Skeletal muscle satellite cell (primary cell): ENCODE results near the gene LYPD3.
A peak's percentile ranks its signal among the peaks of the same experiment; 100 is the strongest.
"Not testable (repeated sequence)": the region's sequence is repeated elsewhere in the genome, so short reads cannot be mapped to it uniquely, and the experiment has no call there.

Source experiments
- H3K27me3 ChIP-seq: 2 replicates; pipeline ENCODE4 v1.7.0; 2013; ENCODE audit warnings: low read length; ENCODE audit not compliant: control insufficient read depth, insufficient read depth
- H3K36me3 ChIP-seq: 2 replicates; pipeline ENCODE4 v1.7.0; 2013; ENCODE audit warnings: mild to moderate bottlenecking, control low read depth, low read length; ENCODE audit not compliant: insufficient read depth
- H3K4me1 ChIP-seq: 2 replicates; pipeline ENCODE4 v1.7.0; 2013; ENCODE audit warnings: low read length; ENCODE audit not compliant: control insufficient read depth, insufficient read depth
- H3K4me2 ChIP-seq: 2 replicates; pipeline ENCODE4 v1.7.0; 2013; ENCODE audit warnings: mild to moderate bottlenecking, low read length
- H3K4me3 ChIP-seq: 2 replicates; pipeline ENCODE4 v1.7.0; 2013; ENCODE audit warnings: low read length
- H3K9ac ChIP-seq: 2 replicates; pipeline ENCODE4 v1.7.0; 2013; ENCODE audit warnings: mild to moderate bottlenecking, low read depth, low read length, moderate library complexity
- H3K9me3 ChIP-seq: replicated peaks from 2 replicates; pipeline ENCODE4 v1.7.0; 2013; ENCODE audit warnings: mild to moderate bottlenecking, control low read depth, low read length

The LYPD3 gene

DNA sequence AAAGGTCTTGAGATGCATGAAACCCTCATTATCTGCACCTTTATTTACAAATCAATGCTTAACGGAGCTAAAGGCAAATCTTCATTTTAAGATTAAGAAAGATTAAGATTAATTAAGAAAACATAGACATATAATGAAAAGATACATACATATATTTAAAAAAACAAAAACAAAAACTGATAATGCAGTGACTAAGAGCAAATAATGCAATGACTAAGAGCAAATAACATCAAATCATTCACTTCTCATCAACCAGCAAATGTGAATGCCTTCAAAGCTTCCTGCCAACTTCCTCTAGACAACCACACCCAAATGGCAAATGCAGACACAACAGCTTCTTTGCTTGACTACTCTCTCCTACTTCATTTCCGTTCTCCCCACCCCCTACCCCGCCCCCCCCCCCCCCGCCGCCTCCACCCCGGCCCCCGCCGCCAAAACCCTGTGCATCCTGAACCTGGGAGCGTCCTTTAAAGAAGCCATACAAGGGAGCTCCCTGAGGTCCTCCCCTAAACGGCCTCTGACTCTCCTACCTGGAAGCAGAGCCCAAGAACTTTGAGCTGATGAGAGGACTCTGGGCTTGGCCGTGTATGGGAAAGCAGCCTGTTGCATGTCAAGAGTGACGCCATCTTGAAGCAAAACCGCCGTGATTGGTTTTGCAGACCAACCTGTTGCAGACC, 26.2 kb downstream of the LYPD3 start:
- Histone ChIP-seq H3K36me3 (no peaks in the 10 kb centered on the region), H3K4me3 (no peak overlapping the region), H3K27me3 (no peaks in the 10 kb centered on the region), H3K9ac (no peak overlapping the region), H3K4me2 (peak overlapping the region; percentile 49), H3K9me3 (no peaks in the 10 kb centered on the region), H3K4me1 (peaks cover 8% of the 10 kb centered on the region)

DNA sequence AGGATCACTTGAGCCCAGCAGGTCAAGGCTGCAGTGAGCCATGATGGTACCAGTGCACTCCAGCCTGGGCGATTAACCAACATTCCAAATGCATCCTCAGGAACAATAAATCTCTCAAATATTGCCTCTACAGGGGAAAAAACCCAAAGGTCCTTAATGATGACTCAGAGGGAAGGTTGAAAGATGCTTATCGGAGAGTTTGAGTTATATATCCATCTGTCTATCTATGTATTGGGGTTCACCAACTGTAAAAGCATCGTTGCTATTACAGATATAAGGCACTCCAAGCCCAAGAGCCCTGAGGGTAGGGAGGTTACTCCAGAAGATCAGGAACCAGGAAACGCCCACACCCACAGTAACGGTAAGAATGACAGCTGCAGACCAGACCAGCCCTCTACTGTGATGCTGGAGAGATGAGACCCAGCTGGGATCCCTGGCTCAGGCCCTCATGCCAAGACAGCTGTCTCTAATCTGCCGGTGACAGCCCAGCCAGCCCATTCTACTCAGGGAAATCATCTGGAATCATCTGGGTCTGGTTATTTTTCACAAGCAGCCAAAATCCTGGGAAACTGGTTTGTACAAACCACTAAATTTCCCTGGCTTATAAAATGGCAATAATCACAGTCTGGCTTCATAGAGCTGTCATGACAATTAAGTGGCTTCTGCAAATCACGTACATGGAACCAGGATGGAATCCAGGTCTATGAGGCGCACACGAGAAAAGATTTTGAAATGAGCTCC, 26.9 kb downstream of the LYPD3 start:
- Histone ChIP-seq H3K9ac (no peak overlapping the region), H3K4me3 (no peak overlapping the region), H3K4me1 (peaks cover 8% of the 10 kb centered on the region), H3K36me3 (no peaks in the 10 kb centered on the region), H3K9me3 (no peaks in the 10 kb centered on the region), H3K4me2 (peak overlapping the region; percentile 49), H3K27me3 (no peaks in the 10 kb centered on the region)

DNA sequence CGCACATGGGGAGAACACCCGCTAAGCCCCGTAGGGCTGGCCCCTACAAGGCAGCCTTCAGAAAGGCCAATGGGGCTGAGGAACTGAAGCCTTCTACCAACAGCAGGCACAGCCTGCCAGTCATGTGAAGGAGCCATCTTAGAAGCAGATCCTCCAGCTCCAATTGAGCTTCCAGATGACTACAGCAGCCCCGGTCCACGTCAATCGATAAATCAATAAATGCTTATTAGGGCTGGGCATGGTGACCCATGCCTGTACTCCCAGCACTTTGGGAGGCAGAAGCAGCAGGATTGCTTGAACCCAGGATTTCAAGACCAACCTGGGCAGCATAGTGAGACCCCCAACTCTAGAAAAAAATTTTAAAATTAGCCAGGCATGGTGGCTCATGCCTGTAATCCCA, 27.7 kb downstream of the LYPD3 start:
- no peak overlapping the region for H3K4me3 ChIP-seq
- H3K9me3 ChIP-seq = no peaks in the 10 kb centered on the region
- H3K27me3 ChIP-seq = no peaks in the 10 kb centered on the region
- H3K4me1 ChIP-seq = peaks cover 8% of the 10 kb centered on the region
- H3K4me2 ChIP-seq = no peak overlapping the region
- H3K36me3 ChIP-seq = no peaks in the 10 kb centered on the region
- no peak overlapping the region for H3K9ac ChIP-seq

DNA sequence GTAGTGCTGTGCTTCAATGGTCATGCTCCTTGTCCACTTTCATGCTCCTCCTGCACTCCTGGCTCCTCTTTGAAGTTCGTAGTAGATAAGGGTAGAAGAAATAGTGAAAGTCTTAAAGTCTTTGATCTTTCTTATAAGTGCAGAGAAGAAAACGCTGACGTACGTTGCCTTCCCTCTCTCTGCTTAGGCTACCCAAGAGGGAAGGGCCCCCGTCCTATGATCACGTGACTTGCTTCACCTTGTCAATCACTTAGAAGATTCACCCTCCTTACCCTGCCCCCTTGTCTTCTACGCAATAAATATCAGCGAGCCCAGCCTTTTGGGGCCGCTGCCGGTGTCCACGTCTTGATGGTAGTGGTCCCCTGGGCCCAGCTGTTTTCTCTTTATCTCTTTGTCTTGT, 28.1 kb downstream of the LYPD3 start:
- H3K4me1 ChIP-seq, H3K9ac ChIP-seq, H3K9me3 ChIP-seq, H3K4me2 ChIP-seq, H3K27me3 ChIP-seq, H3K4me3 ChIP-seq, H3K36me3 ChIP-seq: not testable (repeated sequence)

DNA sequence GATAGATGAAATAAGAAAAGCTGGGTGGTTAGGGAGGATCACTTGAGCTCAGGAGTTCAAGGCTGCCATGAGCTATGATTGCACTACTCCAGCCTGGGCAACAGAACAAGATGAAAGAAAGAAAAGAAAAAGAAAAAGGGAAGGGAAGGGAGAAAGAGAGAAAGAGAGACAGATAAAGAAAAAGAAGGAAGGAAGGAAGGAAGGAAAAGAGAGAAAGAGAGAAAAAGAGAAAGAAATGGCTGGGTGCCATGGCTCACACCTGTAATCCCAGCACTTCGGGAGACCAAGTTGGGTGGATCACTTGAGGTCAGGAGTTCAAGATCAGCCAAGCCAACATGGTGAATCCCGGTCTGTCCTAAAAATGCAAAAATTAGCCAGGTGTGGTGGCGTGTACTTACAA, 29.6 kb downstream of the LYPD3 start:
- Histone ChIP-seq H3K36me3 (no peaks in the 10 kb centered on the region), H3K4me1 (peaks cover 8% of the 10 kb centered on the region)

DNA sequence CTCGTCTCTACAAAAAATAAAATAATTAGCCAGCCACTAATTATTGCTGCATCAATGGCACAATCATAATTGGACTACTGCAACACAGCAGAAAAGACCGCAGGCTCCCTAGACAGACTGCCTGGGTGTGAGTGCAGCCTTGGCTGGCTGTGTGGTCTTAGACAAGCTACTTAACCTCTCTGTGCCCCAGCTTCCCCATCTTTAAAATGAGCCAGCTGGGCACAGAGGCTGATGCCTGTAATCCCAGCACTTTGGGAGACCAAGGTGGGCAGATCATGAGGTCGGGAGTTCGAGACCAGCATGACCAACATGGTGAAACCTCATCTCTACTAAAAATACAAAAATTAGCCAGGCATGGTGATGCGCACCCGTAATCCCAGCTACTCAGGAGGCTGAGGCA, 31.7 kb downstream of the LYPD3 start:
- Histone ChIP-seq H3K4me2 (no peak overlapping the region), H3K4me3 (no peak overlapping the region), H3K36me3 (no peaks in the 10 kb centered on the region)

More for the DNA sequence above, 29.6 kb downstream of the LYPD3 start:
- Histone ChIP-seq H3K4me3 (no peak overlapping the region), H3K27me3 (no peaks in the 10 kb centered on the region), H3K9ac (no peak overlapping the region), H3K4me2 (no peak overlapping the region), H3K9me3 (no peaks in the 10 kb centered on the region)

DNA sequence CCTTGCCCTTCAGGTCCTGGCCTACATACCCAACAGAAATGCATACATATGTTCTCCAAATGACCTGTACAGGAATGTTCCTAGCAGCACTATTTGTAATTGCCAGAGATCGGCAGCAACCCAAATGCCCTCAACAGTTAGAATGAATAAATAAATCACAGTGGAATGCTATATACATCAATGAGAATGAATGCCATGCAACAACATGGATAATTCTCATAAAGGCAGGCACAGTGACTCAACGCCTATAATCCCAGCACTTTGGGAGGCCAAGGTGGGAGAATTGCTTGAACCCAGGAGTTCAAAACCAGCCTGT, 32.1 kb downstream of the LYPD3 start:
- Histone ChIP-seq H3K27me3 (no peaks in the 10 kb centered on the region), H3K4me1 (peaks cover under 1% of the 10 kb centered on the region), H3K9me3 (no peaks in the 10 kb centered on the region), H3K4me3 (no peak overlapping the region), H3K36me3 (no peaks in the 10 kb centered on the region), H3K9ac (no peak overlapping the region), H3K4me2 (no peak overlapping the region)

More for the DNA sequence above, 31.7 kb downstream of the LYPD3 start:
- Histone ChIP-seq H3K9ac (no peak overlapping the region), H3K9me3 (no peaks in the 10 kb centered on the region), H3K27me3 (no peaks in the 10 kb centered on the region), H3K4me1 (peaks cover 4% of the 10 kb centered on the region)

DNA sequence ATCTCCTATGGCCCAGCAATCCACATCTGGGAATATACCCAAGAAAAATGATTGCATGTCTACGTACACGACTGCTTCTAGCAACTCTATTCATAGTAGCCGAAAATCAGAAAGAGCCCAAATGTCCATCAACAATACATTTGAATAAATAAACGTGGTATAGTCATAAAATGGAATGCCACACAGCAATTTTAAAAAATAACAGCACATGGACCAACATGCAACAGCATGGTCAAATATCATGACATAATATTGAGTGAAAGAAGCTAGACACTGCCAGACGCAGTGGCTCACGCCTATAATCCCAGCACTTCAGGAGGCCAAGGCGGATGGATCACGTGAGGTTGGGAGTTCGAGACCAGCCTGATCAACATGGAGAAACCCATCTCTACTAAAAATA, 34.4 kb downstream of the LYPD3 start:
- Histone ChIP-seq H3K9me3 (no peaks in the 10 kb centered on the region), H3K27me3 (peaks cover 6% of the 10 kb centered on the region), H3K4me3 (no peak overlapping the region), H3K4me2 (no peak overlapping the region), H3K4me1 (no peaks in the 10 kb centered on the region), H3K36me3 (no peaks in the 10 kb centered on the region), H3K9ac (no peak overlapping the region)

DNA sequence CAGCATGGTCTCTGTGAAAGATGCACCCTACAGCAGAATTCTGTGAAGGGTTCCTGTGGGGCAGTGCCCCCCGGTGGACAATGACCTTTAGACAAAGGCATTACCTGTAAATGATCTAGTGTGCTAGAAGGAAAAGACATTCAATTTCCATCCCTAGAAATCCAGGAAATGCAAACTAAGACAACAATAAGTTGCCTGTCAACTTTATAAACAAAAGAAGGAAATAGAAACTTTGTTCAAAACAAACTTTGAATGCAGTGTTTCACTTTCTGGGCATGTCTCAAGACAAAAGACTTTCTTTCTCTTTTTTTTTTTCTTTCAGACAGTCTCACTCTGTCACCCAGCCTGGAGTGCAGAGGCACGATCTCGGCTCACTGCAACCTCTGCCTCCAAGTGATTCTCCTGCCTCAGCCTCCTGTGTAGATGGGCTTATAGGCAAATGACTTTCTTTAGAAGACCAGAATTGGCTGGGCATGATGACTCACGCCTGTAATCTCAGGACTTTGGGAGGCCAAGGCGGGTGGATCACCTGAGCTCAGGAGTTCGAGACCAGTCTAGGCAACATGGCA, 35.2 kb downstream of the LYPD3 start:
- Histone ChIP-seq H3K27me3 (peaks cover 6% of the 10 kb centered on the region), H3K4me2 (no peak overlapping the region), H3K36me3 (no peaks in the 10 kb centered on the region), H3K9ac (no peak overlapping the region), H3K4me1 (no peaks in the 10 kb centered on the region), H3K9me3 (no peaks in the 10 kb centered on the region), H3K4me3 (no peak overlapping the region)

DNA sequence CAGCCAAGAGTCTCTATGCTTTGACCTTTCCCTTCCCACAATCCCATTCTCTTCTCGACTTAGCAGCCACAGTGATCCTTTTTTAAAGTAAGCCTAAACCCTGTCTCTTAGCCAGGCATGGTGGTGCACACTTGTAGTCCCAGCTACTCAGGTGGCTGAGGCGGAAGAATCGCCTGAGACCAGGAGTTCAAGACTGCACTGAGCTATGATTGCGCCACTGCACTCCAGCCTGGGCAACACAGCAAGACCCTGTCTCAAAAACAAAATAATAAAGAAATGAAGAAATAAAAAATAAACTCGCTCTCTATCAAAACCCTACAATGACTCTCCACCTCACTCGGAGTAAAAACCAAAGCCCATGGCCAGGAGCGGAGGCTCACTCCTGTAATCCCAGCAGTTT, 36.0 kb downstream of the LYPD3 start:
- H3K4me1 ChIP-seq = no peaks in the 10 kb centered on the region

DNA sequence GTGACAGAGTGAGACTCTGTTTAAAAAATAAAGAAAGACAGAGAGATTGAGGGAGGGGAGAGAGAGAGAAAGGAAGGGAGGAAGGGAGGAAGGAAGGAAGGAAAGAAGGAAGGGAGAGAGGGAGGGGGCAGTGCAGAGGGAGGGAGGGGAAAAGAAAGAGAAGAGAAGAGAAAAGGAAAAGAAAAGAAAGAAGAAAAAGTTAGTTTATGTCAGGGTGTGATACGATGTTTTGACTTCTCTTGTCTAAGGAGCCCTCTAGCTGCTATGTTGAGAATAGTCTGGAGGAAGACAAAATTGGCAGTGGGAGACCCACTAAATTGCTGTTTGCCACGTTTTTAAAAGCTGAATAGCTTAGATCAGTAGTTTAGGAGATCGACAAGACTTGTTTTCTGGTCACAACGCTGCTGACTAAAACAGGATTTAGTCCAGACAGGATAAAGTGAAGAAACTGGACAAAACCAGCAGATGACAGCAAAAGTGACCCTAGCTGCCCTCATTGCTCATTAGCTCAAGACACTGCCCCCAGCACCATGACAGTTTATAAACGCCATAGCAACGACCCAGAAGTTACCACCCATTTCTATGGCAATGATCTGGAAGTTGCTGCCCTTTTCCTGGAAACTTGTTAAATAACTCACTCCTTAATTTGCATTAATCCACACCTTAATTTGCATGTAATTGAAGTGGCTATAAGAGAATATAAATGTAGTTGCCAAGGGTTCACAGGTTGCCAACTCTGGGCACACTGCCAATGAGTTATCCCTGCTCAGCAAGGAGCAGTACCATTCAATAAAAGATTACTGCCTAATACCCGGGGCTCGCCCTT, 39.6 kb downstream of the LYPD3 start:
- Histone ChIP-seq H3K27me3 (peaks cover 12% of the 10 kb centered on the region), H3K9ac (no peak overlapping the region), H3K9me3 (no peaks in the 10 kb centered on the region), H3K4me2 (no peak overlapping the region), H3K36me3 (no peaks in the 10 kb centered on the region), H3K4me3 (no peak overlapping the region), H3K4me1 (no peaks in the 10 kb centered on the region)

More for the DNA sequence above, 36.0 kb downstream of the LYPD3 start:
- Histone ChIP-seq H3K4me2 (no peak overlapping the region), H3K9me3 (no peaks in the 10 kb centered on the region), H3K27me3 (peaks cover 6% of the 10 kb centered on the region), H3K4me3 (no peak overlapping the region), H3K36me3 (no peaks in the 10 kb centered on the region), H3K9ac (no peak overlapping the region)
